ENCODE measurements around the gene EPHA2.

Gene EPHA2

GRCh38 chr1:16082283-16083038 lies 73.4 kb downstream of the EPHA2 start (continued):
- TF ChIP-seq OSR1 (CRISPR knock-in tag; IDR thresholded peaks at IDR 0.05) = no peak
- TF ChIP-seq, protein P1, sequence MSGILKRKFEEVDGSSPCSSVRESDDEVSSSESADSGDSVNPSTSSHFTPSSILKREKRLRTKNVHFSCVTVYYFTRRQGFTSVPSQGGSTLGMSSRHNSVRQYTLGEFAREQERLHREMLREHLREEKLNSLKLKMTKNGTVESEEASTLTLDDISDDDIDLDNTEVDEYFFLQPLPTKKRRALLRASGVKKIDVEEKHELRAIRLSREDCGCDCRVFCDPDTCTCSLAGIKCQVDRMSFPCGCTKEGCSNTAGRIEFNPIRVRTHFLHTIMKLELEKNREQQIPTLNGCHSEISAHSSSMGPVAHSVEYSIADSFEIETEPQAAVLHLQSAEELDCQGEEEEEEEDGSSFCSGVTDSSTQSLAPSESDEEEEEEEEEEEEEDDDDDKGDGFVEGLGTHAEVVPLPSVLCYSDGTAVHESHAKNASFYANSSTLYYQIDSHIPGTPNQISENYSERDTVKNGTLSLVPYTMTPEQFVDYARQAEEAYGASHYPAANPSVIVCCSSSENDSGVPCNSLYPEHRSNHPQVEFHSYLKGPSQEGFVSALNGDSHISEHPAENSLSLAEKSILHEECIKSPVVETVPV (CRISPR knock-in tag; IDR thresholded peaks at IDR 0.05) = no peak
- no peak for TF ChIP-seq ZC3H10 (CRISPR knock-in tag; IDR thresholded peaks at IDR 0.05)

DNA sequence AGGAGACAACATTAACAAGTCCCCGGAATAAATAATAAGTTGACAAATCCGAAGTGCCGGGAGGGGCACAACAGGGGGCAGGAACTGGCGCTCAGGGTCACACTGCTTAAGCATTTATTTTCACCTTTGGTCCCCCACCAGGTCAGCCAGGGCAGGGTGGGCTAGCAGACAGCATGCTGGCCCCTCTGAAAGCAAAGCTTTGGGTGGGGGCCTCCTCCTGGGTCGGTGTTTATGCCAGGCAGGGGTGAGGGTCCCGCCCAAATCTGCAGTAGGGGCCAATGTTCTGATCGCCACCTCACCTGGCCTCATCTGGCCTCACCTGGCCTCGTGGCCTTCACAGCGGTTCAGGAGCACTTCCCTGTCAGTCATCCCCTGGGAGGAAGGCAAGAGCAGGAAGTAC lies 74.2 kb downstream of the EPHA2 start:
- TF ChIP-seq GLIS3 (CRISPR knock-in tag; IDR thresholded peaks at IDR 0.05) (no peak), PATZ1 (CRISPR knock-in tag; IDR thresholded peaks at IDR 0.05; ENCODE audit: borderline replicate concordance) (no peak), POU6F1 (CRISPR knock-in tag; IDR thresholded peaks at IDR 0.05; ENCODE audit: borderline replicate concordance, low read depth) (no peak), ZNF8 (CRISPR knock-in tag; IDR thresholded peaks at IDR 0.05) (no peak), PPARA (CRISPR knock-in tag; IDR thresholded peaks at IDR 0.05; ENCODE audit: borderline replicate concordance) (no peak), ZC3H10 (CRISPR knock-in tag; IDR thresholded peaks at IDR 0.05) (no peak), ZFP3 (CRISPR knock-in tag; IDR thresholded peaks at IDR 0.05) (no peak), ESRRG (CRISPR knock-in tag; IDR thresholded peaks at IDR 0.05) (no peak), CSDC2 (CRISPR knock-in tag; IDR thresholded peaks at IDR 0.05) (no peak), TOX (CRISPR knock-in tag; IDR thresholded peaks at IDR 0.05; ENCODE audit: borderline replicate concordance) (no peak), OSR1 (CRISPR knock-in tag; IDR thresholded peaks at IDR 0.05) (no peak), BACH2 (CRISPR knock-in tag; IDR thresholded peaks at IDR 0.05; ENCODE audit: borderline replicate concordance) (no peak), SNAI2 (CRISPR knock-in tag; IDR thresholded peaks at IDR 0.05) (no peak), ZFP30 (CRISPR knock-in tag; IDR thresholded peaks at IDR 0.05) (no peak), ZNF565 (CRISPR knock-in tag; conservative IDR thresholded peaks at IDR 0.05; ENCODE audit: low read depth) (no peak)
- TF ChIP-seq, protein P2, sequence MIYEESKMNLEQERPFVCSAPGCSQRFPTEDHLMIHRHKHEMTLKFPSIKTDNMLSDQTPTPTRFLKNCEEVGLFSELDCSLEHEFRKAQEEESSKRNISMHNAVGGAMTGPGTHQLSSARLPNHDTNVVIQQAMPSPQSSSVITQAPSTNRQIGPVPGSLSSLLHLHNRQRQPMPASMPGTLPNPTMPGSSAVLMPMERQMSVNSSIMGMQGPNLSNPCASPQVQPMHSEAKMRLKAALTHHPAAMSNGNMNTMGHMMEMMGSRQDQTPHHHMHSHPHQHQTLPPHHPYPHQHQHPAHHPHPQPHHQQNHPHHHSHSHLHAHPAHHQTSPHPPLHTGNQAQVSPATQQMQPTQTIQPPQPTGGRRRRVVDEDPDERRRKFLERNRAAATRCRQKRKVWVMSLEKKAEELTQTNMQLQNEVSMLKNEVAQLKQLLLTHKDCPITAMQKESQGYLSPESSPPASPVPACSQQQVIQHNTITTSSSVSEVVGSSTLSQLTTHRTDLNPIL (CRISPR knock-in tag; IDR thresholded peaks at IDR 0.05; ENCODE audit: low read depth) = no peak
- TF ChIP-seq, protein P1 (CRISPR knock-in tag; IDR thresholded peaks at IDR 0.05) = no peak
- no peak for ATAC-seq

DNA sequence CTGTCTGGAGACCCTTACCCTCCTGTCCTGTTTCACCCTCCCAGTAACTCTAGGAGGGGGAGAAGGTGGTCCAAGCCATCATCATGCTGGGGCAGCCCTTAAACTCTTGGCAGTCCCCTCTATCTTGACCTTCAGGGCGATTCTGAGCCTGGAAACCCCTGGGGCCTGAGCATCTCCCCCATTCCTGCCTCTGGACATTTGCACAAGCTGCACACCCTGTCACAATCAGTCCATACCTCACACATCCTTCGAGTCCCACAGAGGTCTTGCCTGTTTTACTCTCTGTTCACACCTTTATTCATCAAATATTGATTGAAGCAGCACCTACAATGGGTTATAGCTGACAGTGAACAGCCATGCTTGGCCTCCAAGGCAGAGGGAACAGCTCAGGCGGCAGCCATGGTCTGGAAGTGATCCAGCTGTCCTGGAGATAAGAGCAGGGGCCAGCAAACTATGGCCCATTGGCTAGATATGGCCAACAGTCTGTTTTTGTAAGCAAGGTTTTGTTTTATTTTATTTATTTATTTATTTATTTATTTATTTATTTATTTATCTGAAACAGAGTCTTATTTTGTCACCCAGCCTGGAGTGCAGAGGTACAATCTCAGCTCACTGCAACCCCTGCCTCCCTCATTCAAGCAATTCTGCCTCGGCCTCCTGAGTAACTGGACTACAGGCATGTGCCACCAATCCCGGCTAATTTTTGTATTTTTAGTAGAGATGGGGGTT lies 75.3 kb downstream of the EPHA2 start:
- ATAC-seq = no peak
- TF ChIP-seq ZC3H10 (CRISPR knock-in tag; IDR thresholded peaks at IDR 0.05) (no peak), GLIS3 (CRISPR knock-in tag; IDR thresholded peaks at IDR 0.05) (no peak), ZFP3 (CRISPR knock-in tag; IDR thresholded peaks at IDR 0.05) (no peak), RARB (CRISPR knock-in tag; IDR thresholded peaks at IDR 0.05) (no peak), ARNTL (CRISPR knock-in tag; IDR thresholded peaks at IDR 0.05; ENCODE audit: borderline replicate concordance, low read depth) (no peak), PATZ1 (CRISPR knock-in tag; IDR thresholded peaks at IDR 0.05; ENCODE audit: borderline replicate concordance) (no peak), ZNF565 (CRISPR knock-in tag; conservative IDR thresholded peaks at IDR 0.05; ENCODE audit: low read depth) (no peak), ISL1 (CRISPR knock-in tag; IDR thresholded peaks at IDR 0.05) (no peak), OSR1 (CRISPR knock-in tag; IDR thresholded peaks at IDR 0.05) (no peak), TCF4 (CRISPR knock-in tag; IDR thresholded peaks at IDR 0.05; ENCODE audit: borderline replicate concordance) (no peak), ZFP30 (CRISPR knock-in tag; IDR thresholded peaks at IDR 0.05) (no peak)
- TF ChIP-seq, protein P2 (CRISPR knock-in tag; IDR thresholded peaks at IDR 0.05; ENCODE audit: low read depth) = no peak
- TF ChIP-seq, protein P1 (CRISPR knock-in tag; IDR thresholded peaks at IDR 0.05) = no peak

All from SK-N-SH treated with all-trans-retinoic acid at 6 μM for 48 hours (cell line).